CD4-positive, alpha-beta T cell treated with Interferon gamma for 1 hour (primary cell): ENCODE results near the gene TMEM269.

Experiments
- DNase-seq: peaks from one replicate; pipeline ENCODE4 v3.0.0-alpha.2; 2020

TMEM269 gene

GRCh38 chr1:42825036-42825851, 40.5 kb downstream of the TMEM269 start:
- DNase-seq = no peak

- DNase-seq = no peak
These were observed 45.8 kb downstream of the TMEM269 start for GRCh38 chr1:42830631-42831030.

GRCh38 chr1:42831273-42831672, 46.5 kb downstream of the TMEM269 start:
- no peak for DNase-seq

GRCh38 chr1:42832641-42833240, 48.0 kb downstream of the TMEM269 start:
- no peak for DNase-seq

- DNase-seq = no peak
These were observed 49.2 kb downstream of the TMEM269 start for GRCh38 chr1:42833981-42834380.

GRCh38 chr1:42834803-42835202, 50.0 kb downstream of the TMEM269 start:
- DNase-seq = no peak

GRCh38 chr1:42835422-42835821, 50.6 kb downstream of the TMEM269 start:
- DNase-seq = no peak

- DNase-seq = no peak
These were observed 52.9 kb downstream of the TMEM269 start for GRCh38 chr1:42837709-42838108.

- DNase-seq = no peak
These were observed 53.8 kb downstream of the TMEM269 start for GRCh38 chr1:42838482-42839190.

- DNase-seq = no peak
These were observed 56.2 kb downstream of the TMEM269 start for GRCh38 chr1:42841010-42841409.

GRCh38 chr1:42841440-42842147, 56.8 kb downstream of the TMEM269 start:
- DNase-seq = no peak

- no peak for DNase-seq
These were observed 59.9 kb downstream of the TMEM269 start for GRCh38 chr1:42844592-42845140.

- DNase-seq = no peak
These were observed 60.4 kb downstream of the TMEM269 start for GRCh38 chr1:42845193-42845592.

GRCh38 chr1:42845866-42846256, 61.1 kb downstream of the TMEM269 start:
- no peak for DNase-seq

- peak; percentile 90 for DNase-seq
These were observed 61.7 kb downstream of the TMEM269 start, which contains the start of gene ZNF691 for GRCh38 chr1:42846257-42847110. TSS of gene ZNF691 (plus strand) at chr1:42846613. CDS start at chr1:42849659, 3,046 bp downstream.

GRCh38 chr1:42847111-42847595, 62.4 kb downstream of the TMEM269 start:
- no peak for DNase-seq

- no peak for DNase-seq
These were observed 63.1 kb downstream of the TMEM269 start for GRCh38 chr1:42847721-42848460.

- DNase-seq = no peak
These were observed 64.2 kb downstream of the TMEM269 start for GRCh38 chr1:42848823-42849537.

GRCh38 chr1:42849944-42850343, 65.2 kb downstream of the TMEM269 start:
- no peak for DNase-seq
